ENCODE results near the gene JADE3.

Gene JADE3

GRCh38 chrX:46991664-46992063 lies 79.4 kb downstream of the JADE3 start:
- H3K4me3 ChIP-seq (ENCODE audit: low read depth, low read length), result no peak overlapping the region
- TF ChIP-seq, protein P1, sequence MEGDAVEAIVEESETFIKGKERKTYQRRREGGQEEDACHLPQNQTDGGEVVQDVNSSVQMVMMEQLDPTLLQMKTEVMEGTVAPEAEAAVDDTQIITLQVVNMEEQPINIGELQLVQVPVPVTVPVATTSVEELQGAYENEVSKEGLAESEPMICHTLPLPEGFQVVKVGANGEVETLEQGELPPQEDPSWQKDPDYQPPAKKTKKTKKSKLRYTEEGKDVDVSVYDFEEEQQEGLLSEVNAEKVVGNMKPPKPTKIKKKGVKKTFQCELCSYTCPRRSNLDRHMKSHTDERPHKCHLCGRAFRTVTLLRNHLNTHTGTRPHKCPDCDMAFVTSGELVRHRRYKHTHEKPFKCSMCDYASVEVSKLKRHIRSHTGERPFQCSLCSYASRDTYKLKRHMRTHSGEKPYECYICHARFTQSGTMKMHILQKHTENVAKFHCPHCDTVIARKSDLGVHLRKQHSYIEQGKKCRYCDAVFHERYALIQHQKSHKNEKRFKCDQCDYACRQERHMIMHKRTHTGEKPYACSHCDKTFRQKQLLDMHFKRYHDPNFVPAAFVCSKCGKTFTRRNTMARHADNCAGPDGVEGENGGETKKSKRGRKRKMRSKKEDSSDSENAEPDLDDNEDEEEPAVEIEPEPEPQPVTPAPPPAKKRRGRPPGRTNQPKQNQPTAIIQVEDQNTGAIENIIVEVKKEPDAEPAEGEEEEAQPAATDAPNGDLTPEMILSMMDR (IDR thresholded peaks at IDR 0.05; ENCODE audit: borderline replicate concordance, insufficient read depth, low read depth, low read length), result no peak

DNA sequence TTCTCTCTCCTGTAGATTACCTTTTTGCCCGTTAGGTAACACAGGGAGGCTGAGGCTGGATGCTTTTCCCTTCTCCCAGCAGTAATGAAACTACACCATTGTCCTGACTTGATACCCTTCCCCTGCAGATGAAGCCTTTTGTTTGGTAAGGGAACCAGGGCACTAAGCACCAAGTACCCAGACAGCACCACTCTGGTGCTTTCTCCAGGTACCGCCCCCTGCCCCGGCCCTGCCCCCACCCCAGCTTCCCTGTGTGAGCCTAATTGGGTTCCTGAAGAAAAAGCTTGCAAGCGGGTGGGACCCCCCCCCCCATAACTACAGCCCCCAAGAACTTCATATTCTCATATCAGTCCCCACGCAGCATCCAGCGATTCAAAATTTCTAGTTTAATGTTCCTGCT lies 79.8 kb downstream of the JADE3 start:
- TF ChIP-seq, protein P1 (IDR thresholded peaks at IDR 0.05; ENCODE audit: borderline replicate concordance, insufficient read depth, low read depth, low read length), result no peak
- H3K4me3 ChIP-seq (ENCODE audit: low read depth, low read length), result no peak overlapping the region

DNA sequence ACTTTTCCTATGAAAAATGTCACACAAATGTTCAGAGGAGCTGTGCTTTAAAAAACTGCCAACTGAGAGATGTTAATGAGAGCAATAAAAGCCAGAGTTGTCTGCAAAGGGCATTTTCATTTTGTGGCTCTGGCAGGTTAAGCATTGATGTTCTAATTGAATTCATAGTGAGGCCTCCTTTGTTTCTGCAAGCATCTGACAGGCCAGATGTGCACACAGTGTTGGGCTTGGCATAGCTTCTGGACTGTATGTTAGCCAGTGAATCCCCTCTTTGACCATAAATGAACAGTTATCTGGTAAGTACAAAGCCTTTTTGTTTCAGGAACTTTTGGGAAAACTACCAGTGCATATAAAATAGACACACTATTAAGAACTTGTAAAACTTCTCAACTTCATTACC lies 81.9 kb downstream of the JADE3 start:
- H3K4me3 ChIP-seq (ENCODE audit: low read depth, low read length), result no peak overlapping the region
- TF ChIP-seq, protein P1 (IDR thresholded peaks at IDR 0.05; ENCODE audit: borderline replicate concordance, insufficient read depth, low read depth, low read length), result no peak

GRCh38 chrX:47012131-47012530 lies 99.9 kb downstream of the JADE3 start:
- H3K4me3 ChIP-seq (ENCODE audit: low read depth, low read length), result no peak overlapping the region
- TF ChIP-seq, protein P1 (IDR thresholded peaks at IDR 0.05; ENCODE audit: borderline replicate concordance, insufficient read depth, low read depth, low read length), result no peak

- H3K4me3 ChIP-seq (ENCODE audit: low read depth, low read length), result no peak overlapping the region
- TF ChIP-seq, protein P1 (IDR thresholded peaks at IDR 0.05; ENCODE audit: borderline replicate concordance, insufficient read depth, low read depth, low read length), result no peak
Observed at GRCh38 chrX:47026198-47026597, 114.0 kb downstream of the JADE3 start.

DNA sequence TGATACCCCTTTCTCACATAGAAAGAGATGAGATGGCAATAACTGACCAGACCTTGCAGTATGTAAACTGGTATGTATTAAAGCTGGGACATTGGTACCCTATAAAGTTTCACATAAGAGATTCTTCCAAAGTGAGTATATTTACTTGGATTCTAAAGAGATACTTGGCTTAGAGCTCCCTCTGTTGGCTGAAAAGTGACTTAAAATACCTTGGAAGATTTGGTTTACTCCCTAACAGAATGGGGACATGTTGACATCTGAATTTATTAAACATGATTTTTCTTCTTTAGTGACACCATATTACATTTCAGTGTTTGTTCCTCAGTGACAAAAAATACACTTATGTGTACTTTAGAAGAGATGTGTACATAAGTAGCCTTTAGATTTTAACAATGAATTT lies 118.1 kb downstream of the JADE3 start:
- TF ChIP-seq, protein P1 (IDR thresholded peaks at IDR 0.05; ENCODE audit: borderline replicate concordance, insufficient read depth, low read depth, low read length), result peak; percentile 36; the same call in 1 of the 2 replicates

DNA sequence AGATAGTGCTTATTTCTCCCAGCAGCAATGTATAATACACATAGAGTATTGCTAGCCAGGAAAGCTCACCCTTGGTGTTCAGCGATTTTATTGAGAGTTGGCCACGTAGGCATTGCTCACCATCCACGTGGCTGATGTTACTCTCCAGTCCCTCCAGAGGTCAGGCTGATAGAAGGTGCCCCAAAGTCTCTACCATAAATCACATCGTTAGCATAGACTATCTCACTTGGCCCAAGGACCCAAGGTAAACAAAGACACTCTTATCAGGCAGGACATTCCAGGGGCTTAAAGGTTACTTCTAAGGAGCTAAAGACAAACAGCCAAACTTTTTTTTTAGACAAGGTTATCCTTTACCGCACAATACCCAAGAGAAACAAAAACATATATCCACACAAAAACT lies 135.8 kb downstream of the JADE3 start:
- H3K4me3 ChIP-seq (ENCODE audit: low read depth, low read length), result no peak overlapping the region
- TF ChIP-seq, protein P1 (IDR thresholded peaks at IDR 0.05; ENCODE audit: borderline replicate concordance, insufficient read depth, low read depth, low read length), result no peak

More for the DNA sequence above, 118.1 kb downstream of the JADE3 start:
- H3K4me3 ChIP-seq (ENCODE audit: low read depth, low read length), result no peak overlapping the region

All from GM12875 (cell line).